ENCODE results near the gene E4F1. TPM values are rescaled to one million over a fixed set of nuclear protein-coding genes. Genes with fewer than 3 reads are reported as not detected.
A peak's percentile ranks its signal among the peaks of the same experiment; 100 is the strongest.

E4F1 gene
- total RNA-seq, 2 donors from 2014 or later: 24.5 to 29.6 TPM

DNA sequence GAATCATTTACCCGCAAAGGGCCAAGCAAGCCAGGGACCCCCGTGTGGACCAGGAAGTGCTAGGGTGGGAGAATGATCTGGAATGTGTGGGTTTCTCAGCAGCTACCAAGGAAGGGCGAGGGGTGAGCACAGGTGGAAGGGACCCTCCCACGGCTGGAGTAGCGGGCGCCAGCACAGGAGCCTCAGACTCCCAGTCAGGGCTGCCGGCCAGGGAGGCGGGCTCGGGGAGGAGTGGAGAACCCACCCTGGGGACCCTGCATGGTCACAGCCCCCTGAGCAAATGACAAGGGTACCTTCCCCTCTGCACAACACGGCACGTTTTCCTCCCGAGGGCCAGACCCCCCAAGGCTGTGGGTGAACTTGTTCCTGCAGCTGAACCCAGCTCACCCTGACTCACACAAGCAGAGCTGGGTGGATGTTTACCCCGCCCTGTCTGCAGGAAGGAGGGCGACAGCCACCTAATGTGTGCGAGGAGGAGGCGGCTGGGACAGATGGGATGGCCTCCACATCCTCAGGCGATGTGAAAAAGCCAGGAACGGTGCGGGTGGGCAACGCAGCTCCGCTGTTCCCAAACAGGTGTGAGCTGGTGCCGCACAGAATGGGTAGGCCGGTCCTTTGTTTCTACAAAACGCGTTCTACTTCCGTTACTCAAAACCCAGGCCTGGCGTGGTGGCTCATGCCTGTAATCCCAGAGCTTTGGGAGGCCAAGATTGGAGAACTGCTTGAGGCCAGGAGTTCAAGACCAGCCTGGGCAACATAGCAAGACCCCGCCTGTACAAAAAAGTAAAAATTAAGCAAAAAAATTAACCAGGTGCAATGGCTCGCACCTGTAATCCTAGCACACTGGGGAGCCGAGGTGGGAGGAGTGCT lies 21.8 kb downstream of the E4F1 start:
- WGBS, 2 experiments (ENCODE audit: insufficient coverage in 1 of 2, insufficient read length in 1 of 2): 95% methylated on average over 29 to 30 of the region's 30 CpGs
- no peak overlapping the region for H3K27ac Mint-ChIP-seq
- H3K4me1 ChIP-seq (ENCODE audit: control insufficient read depth, insufficient read depth, low read length): no peaks in the 10 kb centered on the region
- no peaks in the 10 kb centered on the region for H3K4me1 Mint-ChIP-seq
- H3K9me3 ChIP-seq (ENCODE audit: control insufficient read depth, low read length): no peaks in the 10 kb centered on the region
- peaks cover 2% of the 10 kb centered on the region for H3K9me3 Mint-ChIP-seq
- H3K36me3 ChIP-seq (ENCODE audit: control insufficient read depth, insufficient read depth, low read length): peaks cover 57% of the 10 kb centered on the region
- TF ChIP-seq, protein P1, sequence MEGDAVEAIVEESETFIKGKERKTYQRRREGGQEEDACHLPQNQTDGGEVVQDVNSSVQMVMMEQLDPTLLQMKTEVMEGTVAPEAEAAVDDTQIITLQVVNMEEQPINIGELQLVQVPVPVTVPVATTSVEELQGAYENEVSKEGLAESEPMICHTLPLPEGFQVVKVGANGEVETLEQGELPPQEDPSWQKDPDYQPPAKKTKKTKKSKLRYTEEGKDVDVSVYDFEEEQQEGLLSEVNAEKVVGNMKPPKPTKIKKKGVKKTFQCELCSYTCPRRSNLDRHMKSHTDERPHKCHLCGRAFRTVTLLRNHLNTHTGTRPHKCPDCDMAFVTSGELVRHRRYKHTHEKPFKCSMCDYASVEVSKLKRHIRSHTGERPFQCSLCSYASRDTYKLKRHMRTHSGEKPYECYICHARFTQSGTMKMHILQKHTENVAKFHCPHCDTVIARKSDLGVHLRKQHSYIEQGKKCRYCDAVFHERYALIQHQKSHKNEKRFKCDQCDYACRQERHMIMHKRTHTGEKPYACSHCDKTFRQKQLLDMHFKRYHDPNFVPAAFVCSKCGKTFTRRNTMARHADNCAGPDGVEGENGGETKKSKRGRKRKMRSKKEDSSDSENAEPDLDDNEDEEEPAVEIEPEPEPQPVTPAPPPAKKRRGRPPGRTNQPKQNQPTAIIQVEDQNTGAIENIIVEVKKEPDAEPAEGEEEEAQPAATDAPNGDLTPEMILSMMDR (conservative IDR thresholded peaks at IDR 0.05): no peak
- H3K9ac ChIP-seq (ENCODE audit: extremely low read depth, low read length, poor library complexity, severe bottlenecking): no peak overlapping the region
- no peak overlapping the region for H3K4me3 Mint-ChIP-seq
- H3K4me3 ChIP-seq (ENCODE audit: low read length): no peak overlapping the region
- H3K27me3 ChIP-seq (ENCODE audit: control insufficient read depth, insufficient read depth, low read length, poor library complexity, severe bottlenecking): no peaks in the 10 kb centered on the region
- DNase-seq: no peak
- H3K27ac ChIP-seq (ENCODE audit: low read depth, low read length): no peak overlapping the region
- H3K36me3 Mint-ChIP-seq (ENCODE audit: low read depth): peaks cover 48% of the 10 kb centered on the region
- no peaks in the 10 kb centered on the region for H3K27me3 Mint-ChIP-seq (ENCODE audit: insufficient read depth)

DNA sequence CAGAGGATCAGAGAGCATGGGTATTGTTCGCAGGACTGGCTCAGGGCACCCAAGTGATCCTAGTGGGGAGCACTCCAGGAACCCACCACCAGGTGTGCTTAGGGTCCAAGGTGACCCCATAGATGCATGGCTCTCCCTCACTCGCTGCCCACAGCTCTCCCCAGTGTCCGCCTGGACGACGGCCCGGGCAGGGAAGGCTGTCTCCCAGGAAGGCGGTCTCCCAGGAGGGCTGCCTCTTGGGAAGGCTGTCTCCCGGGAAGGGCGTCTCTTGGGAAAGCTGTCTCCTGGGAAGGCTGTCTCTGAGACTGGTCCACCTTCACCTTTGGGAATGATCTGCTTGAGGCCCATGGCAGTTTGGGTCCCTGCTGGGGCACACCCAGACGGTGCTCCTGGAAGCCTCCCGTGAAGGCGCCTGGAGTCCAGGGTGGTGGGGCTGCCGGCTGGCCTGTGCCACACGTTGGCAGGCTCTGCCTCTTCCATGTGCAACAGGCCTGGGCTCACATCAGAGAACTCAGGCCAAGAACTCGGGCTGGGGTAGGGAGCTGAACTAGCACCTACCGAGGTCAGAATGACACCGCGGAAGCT lies 23.0 kb downstream of the E4F1 start:
- Histone ChIP-seq H3K4me3 (ENCODE audit: low read length) (no peak overlapping the region), H3K36me3 (ENCODE audit: control insufficient read depth, insufficient read depth, low read length) (peaks cover 57% of the 10 kb centered on the region), H3K27me3 (ENCODE audit: control insufficient read depth, insufficient read depth, low read length, poor library complexity, severe bottlenecking) (no peaks in the 10 kb centered on the region), H3K9ac (ENCODE audit: extremely low read depth, low read length, poor library complexity, severe bottlenecking) (no peak overlapping the region), H3K27ac (ENCODE audit: low read depth, low read length) (no peak overlapping the region), H3K4me1 (ENCODE audit: control insufficient read depth, insufficient read depth, low read length) (no peaks in the 10 kb centered on the region), H3K9me3 (ENCODE audit: control insufficient read depth, low read length) (no peaks in the 10 kb centered on the region)
- Mint-ChIP-seq H3K36me3 (ENCODE audit: low read depth) (peaks cover 48% of the 10 kb centered on the region), H3K27ac (no peak overlapping the region), H3K27me3 (ENCODE audit: insufficient read depth) (no peaks in the 10 kb centered on the region), H3K9me3 (peaks cover 2% of the 10 kb centered on the region), H3K4me1 (no peaks in the 10 kb centered on the region), H3K4me3 (no peak overlapping the region)
- no peak for DNase-seq
- 93 to 97% methylated on average over 12 to 18 of the region's 18 CpGs for WGBS, 2 experiments (ENCODE audit: insufficient coverage in 1 of 2, insufficient read length in 1 of 2)
- TF ChIP-seq, protein P1 (conservative IDR thresholded peaks at IDR 0.05): no peak

- H3K27ac Mint-ChIP-seq: peak overlapping the region; percentile 89
- Histone ChIP-seq H3K27ac (ENCODE audit: low read depth, low read length) (peak overlapping the region; percentile 78), H3K4me1 (ENCODE audit: control insufficient read depth, insufficient read depth, low read length) (peaks cover 7% of the 10 kb centered on the region), H3K36me3 (ENCODE audit: control insufficient read depth, insufficient read depth, low read length) (peaks cover 52% of the 10 kb centered on the region), H3K4me3 (ENCODE audit: low read length) (peak overlapping the region; percentile 92), H3K9me3 (ENCODE audit: control insufficient read depth, low read length) (no peaks in the 10 kb centered on the region), H3K27me3 (ENCODE audit: control insufficient read depth, insufficient read depth, low read length, poor library complexity, severe bottlenecking) (no peaks in the 10 kb centered on the region), H3K9ac (ENCODE audit: extremely low read depth, low read length, poor library complexity, severe bottlenecking) (peak overlapping the region; percentile 87)
- peaks cover 14% of the 10 kb centered on the region for H3K4me1 Mint-ChIP-seq
- peak overlapping the region; percentile 86 for H3K4me3 Mint-ChIP-seq
- peaks cover 47% of the 10 kb centered on the region for H3K36me3 Mint-ChIP-seq (ENCODE audit: low read depth)
- H3K9me3 Mint-ChIP-seq: peaks cover 2% of the 10 kb centered on the region
- TF ChIP-seq, protein P1 (conservative IDR thresholded peaks at IDR 0.05): no peak
- no peaks in the 10 kb centered on the region for H3K27me3 Mint-ChIP-seq (ENCODE audit: insufficient read depth)
- DNase-seq: no peak
- 7 to 25% methylated on average over 11 to 34 of the region's 35 CpGs for WGBS, 2 experiments (ENCODE audit: insufficient coverage in 1 of 2, insufficient read length in 1 of 2)
These were observed 27.4 kb downstream of the E4F1 start for GRCh38 chr16:2250652-2251295.

Measured in endodermal cell (in vitro differentiated cells).